ENCODE measurements around the gene UBE2L6. TPM values are rescaled to one million over a fixed set of nuclear protein-coding genes. Genes with fewer than 3 reads are reported as not detected.

Gene UBE2L6
- 44.3 and 44.8 TPM in 2 replicates for total RNA-seq

GRCh38 chr11:57567515-57568329 lies at the start of gene UBE2L6:
Gene UBE2L6, minus strand, starts transcription at chr11:57567672. Its CDS starts 61 bp downstream, at chr11:57567611.

GRCh38 chr11:57597461-57597915 lies 30.0 kb upstream of the UBE2L6 start, which contains the start of gene SERPING1:
Gene SERPING1, plus strand, starts transcription at chr11:57597685. Its CDS starts 586 bp downstream, at chr11:57598271.

GRCh38 chr11:57536947-57537619 lies 30.4 kb downstream of the UBE2L6 start, which contains the start of gene SMTNL1:
Gene SMTNL1, plus strand, starts transcription at chr11:57537595. Its CDS starts 5,048 bp downstream, at chr11:57542643.

GRCh38 chr11:57530596-57531507 lies 36.6 kb downstream of the UBE2L6 start, which contains the start of gene TIMM10:
Gene TIMM10, minus strand, starts transcription at chr11:57530754. Its CDS starts 565 bp downstream, at chr11:57530189.

GRCh38 chr11:57515332-57516060 lies 52.0 kb downstream of the UBE2L6 start, which contains the start of gene SLC43A1:
Gene SLC43A1, minus strand, starts transcription at chr11:57515702. Its CDS starts 1,591 bp downstream, at chr11:57514111.

Other genes starting within 250 kb of the UBE2L6 start
- 57.5 and 73.6 TPM in 2 replicates for gene TNKS1BP1, start 242.7 kb downstream of the UBE2L6 start, total RNA-seq
- 63.7 and 83.0 TPM in 2 replicates for gene SSRP1, start 231.8 kb downstream of the UBE2L6 start, total RNA-seq
- not detected in 2 replicates for gene P2RX3, start 229.3 kb downstream of the UBE2L6 start, total RNA-seq
- gene PRG3, start 186.5 kb downstream of the UBE2L6 start, total RNA-seq, result not detected in 2 replicates
- gene PRG2, start 177.0 kb downstream of the UBE2L6 start, total RNA-seq, result not detected in 2 replicates
- gene SLC43A3, start 140.6 kb downstream of the UBE2L6 start, total RNA-seq, result 10.3 and 16.4 TPM in 2 replicates
- not detected in 2 replicates for gene RTN4RL2, start 107.1 kb downstream of the UBE2L6 start, total RNA-seq
- 6.2 and 8.3 TPM in 2 replicates for gene SLC43A1, start 52.0 kb downstream of the UBE2L6 start, total RNA-seq
- 50.9 and 68.6 TPM in 2 replicates for gene TIMM10, start 36.9 kb downstream of the UBE2L6 start, total RNA-seq
- not detected in 2 replicates for gene SMTNL1, start 30.1 kb downstream of the UBE2L6 start, total RNA-seq
- gene SERPING1, start 30.0 kb upstream of the UBE2L6 start, total RNA-seq, result 6.3 and 9.5 TPM in 2 replicates
- gene YPEL4, start 82.2 kb upstream of the UBE2L6 start, total RNA-seq, result 0.79 and 1.4 TPM in 2 replicates
- 11.8 and 14.9 TPM in 2 replicates for gene CLP1, start 90.1 kb upstream of the UBE2L6 start, total RNA-seq
- 30.7 and 33.3 TPM in 2 replicates for gene ZDHHC5, start 100.4 kb upstream of the UBE2L6 start, total RNA-seq
- gene MED19, start 144.5 kb upstream of the UBE2L6 start, total RNA-seq, result 17.5 and 20.9 TPM in 2 replicates
- gene TMX2, start 144.9 kb upstream of the UBE2L6 start, total RNA-seq, result 50.0 and 65.5 TPM in 2 replicates
- 61.3 and 74.1 TPM in 2 replicates for gene SELENOH, start 173.8 kb upstream of the UBE2L6 start, total RNA-seq
- gene BTBD18, start 184.1 kb upstream of the UBE2L6 start, total RNA-seq, result not detected in 2 replicates
- 94.1 and 118 TPM in 2 replicates for gene CTNND1, start 194.1 kb upstream of the UBE2L6 start, total RNA-seq